Mucosa of stomach (tissue), 1 donor: ENCODE measurements around the gene PLA2G2D.

Experiments
- H3K27me3 ChIP-seq: one replicate; pipeline ENCODE4 v1.7.0; 2013; ENCODE audit warnings: mild to moderate bottlenecking, low read length; ENCODE audit not compliant: control insufficient read depth, insufficient read depth
- H3K36me3 ChIP-seq: one replicate; pipeline ENCODE4 v1.7.0; 2013; ENCODE audit warnings: low read length; ENCODE audit not compliant: control insufficient read depth, insufficient read depth
- H3K4me1 ChIP-seq: one replicate; pipeline ENCODE4 v1.7.0; 2013; ENCODE audit warnings: mild to moderate bottlenecking, low read length; ENCODE audit not compliant: control insufficient read depth, insufficient read depth
- H3K4me3 ChIP-seq: one replicate; pipeline ENCODE4 v1.7.0; 2013; ENCODE audit warnings: low read length
- H3K9ac ChIP-seq: one replicate; pipeline ENCODE4 v1.7.0; 2013; ENCODE audit warnings: mild to moderate bottlenecking, low read length, moderate library complexity
- H3K9me3 ChIP-seq: one replicate; pipeline ENCODE4 v1.7.0; 2013; ENCODE audit warnings: mild to moderate bottlenecking, low read length, moderate library complexity; ENCODE audit not compliant: control insufficient read depth
- donor health status: Pancreatic carcinoma.

Gene PLA2G2D

DNA sequence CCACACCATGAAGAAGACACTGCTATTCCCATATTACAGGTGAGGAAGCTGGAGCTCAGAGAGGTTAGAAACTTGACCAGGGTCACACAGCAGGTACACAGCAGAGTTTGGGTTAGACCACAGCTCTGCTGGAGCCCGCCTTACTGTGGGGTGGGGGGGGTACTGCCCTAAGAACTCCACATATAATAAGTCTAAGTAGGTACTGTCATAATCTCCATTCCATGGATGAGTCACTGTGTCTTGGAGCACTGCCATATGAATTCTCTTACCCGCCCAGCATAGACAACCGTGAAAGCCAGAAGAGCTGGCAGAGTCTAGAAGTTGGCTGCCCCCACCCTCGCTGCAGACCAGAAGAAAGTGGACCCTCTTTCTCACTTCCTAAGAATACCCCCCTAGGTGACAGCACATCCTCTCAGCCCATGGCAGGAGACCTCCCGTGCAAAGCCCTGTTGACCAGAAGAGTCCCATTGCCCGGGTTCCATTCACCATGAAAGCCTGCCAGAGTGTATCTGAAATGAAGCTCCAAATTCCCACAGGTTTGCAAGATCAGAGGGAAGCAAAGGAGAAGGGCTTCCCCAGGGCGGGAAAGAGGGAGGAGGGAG is 5.2 kb upstream of the PLA2G2D start:
- H3K4me1 ChIP-seq: peaks cover 13% of the 10 kb centered on the region
- H3K4me3 ChIP-seq: no peak overlapping the region
- no peaks in the 10 kb centered on the region for H3K9me3 ChIP-seq
- no peak overlapping the region for H3K9ac ChIP-seq
- H3K36me3 ChIP-seq: no peaks in the 10 kb centered on the region
- peaks cover 11% of the 10 kb centered on the region for H3K27me3 ChIP-seq

DNA sequence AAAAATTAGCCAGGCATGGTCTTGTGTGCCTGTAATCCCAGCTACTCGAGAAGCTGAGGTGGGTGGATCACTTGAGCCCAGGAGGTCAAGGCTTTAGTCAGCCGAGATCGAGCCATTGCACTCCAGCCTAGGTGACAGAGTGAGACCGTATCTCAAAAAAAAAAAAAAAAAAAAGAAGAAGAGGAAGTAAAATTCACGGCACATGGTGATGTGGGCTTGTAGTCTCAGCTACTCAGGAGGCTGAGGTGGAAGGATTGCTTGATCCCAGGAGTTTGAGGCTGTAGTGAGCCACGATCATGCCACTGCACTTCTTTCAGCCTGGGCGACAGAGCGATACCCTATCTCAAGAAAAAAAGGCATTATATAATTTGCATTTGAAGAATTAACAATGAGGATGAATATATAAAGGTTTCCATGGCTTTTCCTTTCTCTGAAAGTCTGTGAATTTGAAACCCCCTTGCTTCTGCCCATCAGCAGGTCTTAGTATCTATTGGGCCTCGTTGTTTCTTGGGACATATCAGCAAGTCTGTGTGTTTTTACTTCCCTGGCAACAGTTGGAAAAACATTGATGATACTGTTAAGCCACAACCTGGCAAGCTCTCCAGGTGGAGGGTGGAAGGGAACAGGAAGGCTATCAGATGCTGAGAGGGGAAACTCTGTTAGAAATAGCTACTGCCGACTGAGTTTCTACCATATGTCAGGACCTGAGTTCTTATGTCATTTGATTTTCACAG is 4.6 kb upstream of the PLA2G2D start:
- Histone ChIP-seq H3K9ac (no peak overlapping the region), H3K4me3 (no peak overlapping the region), H3K9me3 (no peaks in the 10 kb centered on the region), H3K27me3 (peaks cover 11% of the 10 kb centered on the region), H3K36me3 (no peaks in the 10 kb centered on the region), H3K4me1 (peaks cover 13% of the 10 kb centered on the region)

DNA sequence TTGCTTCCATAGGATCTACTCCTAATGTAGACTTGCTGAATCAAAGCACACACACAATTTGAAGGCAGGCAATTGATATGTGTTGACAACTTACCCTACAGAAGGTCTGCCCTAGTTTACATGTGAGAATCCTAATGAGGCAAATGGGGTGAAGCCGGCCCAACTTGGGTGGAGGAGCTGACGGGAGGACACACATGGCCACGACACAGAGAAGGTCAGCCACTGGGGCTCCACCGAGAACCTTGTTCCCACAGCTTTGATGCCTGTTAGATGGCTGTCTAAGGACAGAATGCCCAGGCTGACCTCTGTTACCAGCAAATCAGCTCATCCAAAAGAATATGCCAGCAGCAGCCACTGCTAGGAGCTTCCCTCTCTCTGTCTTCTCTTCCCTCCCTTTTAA is 1.5 kb upstream of the PLA2G2D start:
- H3K4me3 ChIP-seq: no peak overlapping the region
- no peak overlapping the region for H3K9ac ChIP-seq
- H3K4me1 ChIP-seq: peaks cover 13% of the 10 kb centered on the region
- H3K27me3 ChIP-seq: peaks cover 8% of the 10 kb centered on the region
- H3K36me3 ChIP-seq: no peaks in the 10 kb centered on the region
- no peaks in the 10 kb centered on the region for H3K9me3 ChIP-seq

DNA sequence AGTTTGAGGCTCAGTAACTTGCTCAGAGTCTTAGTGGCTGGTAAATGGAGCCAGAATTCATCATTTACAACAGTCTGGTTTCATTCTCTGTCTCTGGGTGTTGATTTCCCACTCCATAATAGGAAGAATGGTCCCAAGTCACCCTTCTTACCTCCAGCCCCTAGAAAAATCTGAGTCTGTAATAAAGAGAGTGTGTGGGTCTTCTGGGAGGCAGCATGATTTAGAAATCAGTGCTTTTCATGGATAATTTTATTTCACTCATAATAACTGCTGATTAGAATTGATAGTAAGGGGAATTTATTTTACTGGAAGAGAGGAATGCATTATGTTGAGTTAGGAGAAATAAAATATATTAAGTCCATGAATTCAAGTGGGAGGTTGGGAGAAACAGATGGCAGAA is 2.1 kb downstream of the PLA2G2D start:
- Histone ChIP-seq H3K4me3 (no peak overlapping the region), H3K36me3 (no peaks in the 10 kb centered on the region), H3K9me3 (no peaks in the 10 kb centered on the region), H3K27me3 (peaks cover 12% of the 10 kb centered on the region), H3K4me1 (no peaks in the 10 kb centered on the region), H3K9ac (no peak overlapping the region)

DNA sequence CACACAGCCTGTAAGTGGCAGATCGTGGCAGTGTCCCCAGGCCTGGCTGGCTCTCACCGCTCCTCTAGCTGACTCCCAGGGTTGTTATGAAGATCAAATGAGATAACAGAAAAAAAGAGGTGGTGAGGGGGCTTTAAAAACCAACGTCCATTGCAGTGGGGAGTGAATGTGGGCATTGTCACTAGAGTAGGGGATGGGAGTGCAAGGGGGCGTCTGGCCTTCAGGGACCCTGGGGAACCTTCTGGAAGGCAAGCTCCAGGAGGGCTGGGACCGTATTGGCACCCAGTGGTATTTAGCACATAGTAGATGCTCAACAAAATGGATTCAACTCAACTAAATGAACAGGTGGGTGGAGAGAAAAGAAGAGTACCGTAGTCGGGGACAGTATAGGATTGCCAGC is 3.4 kb downstream of the PLA2G2D start:
- no peaks in the 10 kb centered on the region for H3K9me3 ChIP-seq
- H3K27me3 ChIP-seq: peaks cover 5% of the 10 kb centered on the region
- H3K36me3 ChIP-seq: no peaks in the 10 kb centered on the region
- no peaks in the 10 kb centered on the region for H3K4me1 ChIP-seq
- H3K9ac ChIP-seq: no peak overlapping the region
- H3K4me3 ChIP-seq: no peak overlapping the region

DNA sequence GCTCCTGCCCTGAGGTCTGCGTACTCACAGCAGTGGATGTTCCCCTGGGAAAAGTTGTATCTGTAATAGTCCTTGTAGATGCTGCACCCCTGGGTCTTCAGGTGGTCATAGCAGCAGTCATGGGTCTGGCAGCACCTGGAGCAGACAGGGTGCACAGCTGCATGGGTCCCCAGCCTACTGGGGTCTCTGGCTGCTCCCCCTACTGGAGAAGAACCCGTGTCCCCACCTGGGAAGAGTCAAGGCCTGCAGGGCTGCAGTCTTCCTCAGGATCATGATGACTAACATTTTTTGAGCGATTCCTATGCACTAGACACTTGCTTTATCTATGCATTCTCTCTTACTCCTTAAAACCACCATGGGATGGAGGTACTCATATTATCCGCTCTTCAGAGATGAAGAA is 3.9 kb downstream of the PLA2G2D start:
- H3K27me3 ChIP-seq: peaks cover 5% of the 10 kb centered on the region
- no peaks in the 10 kb centered on the region for H3K4me1 ChIP-seq
- H3K36me3 ChIP-seq: no peaks in the 10 kb centered on the region
- no peak overlapping the region for H3K9ac ChIP-seq
- no peaks in the 10 kb centered on the region for H3K9me3 ChIP-seq
- no peak overlapping the region for H3K4me3 ChIP-seq

DNA sequence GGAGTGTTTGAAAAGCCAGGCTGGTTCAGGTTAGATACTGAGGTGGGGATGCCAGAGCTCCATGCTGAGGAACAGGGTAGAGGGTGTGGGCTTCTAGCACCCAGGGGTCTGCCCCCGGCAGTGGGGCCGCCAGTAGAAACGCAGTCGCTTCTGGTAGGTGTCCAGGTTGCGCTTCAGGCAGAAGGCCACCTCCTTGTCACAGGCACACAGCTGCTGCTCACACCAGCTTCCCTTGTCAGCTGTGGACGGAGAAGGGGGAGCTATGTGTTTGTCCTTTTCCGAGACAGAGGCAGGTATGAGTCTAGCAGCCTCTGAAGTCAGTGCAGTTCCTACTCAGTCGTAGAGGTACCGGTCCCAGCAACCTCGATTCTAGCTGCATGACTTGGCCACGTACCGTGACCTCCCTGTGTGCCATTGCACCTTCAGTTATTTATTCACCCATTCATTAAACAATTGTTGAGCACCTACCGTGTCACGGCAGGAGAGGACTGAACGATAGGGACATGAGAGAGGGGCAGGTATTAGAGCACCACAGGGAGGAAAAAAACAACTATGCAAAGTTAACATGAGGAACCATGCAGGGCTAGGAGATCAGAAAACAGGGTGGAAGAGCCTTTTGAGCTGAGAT is 5.2 kb downstream of the PLA2G2D start:
- peaks cover 5% of the 10 kb centered on the region for H3K4me1 ChIP-seq
- peaks cover 5% of the 10 kb centered on the region for H3K27me3 ChIP-seq
- no peak overlapping the region for H3K4me3 ChIP-seq
- no peaks in the 10 kb centered on the region for H3K36me3 ChIP-seq
- H3K9me3 ChIP-seq: no peaks in the 10 kb centered on the region
- H3K9ac ChIP-seq: no peak overlapping the region

DNA sequence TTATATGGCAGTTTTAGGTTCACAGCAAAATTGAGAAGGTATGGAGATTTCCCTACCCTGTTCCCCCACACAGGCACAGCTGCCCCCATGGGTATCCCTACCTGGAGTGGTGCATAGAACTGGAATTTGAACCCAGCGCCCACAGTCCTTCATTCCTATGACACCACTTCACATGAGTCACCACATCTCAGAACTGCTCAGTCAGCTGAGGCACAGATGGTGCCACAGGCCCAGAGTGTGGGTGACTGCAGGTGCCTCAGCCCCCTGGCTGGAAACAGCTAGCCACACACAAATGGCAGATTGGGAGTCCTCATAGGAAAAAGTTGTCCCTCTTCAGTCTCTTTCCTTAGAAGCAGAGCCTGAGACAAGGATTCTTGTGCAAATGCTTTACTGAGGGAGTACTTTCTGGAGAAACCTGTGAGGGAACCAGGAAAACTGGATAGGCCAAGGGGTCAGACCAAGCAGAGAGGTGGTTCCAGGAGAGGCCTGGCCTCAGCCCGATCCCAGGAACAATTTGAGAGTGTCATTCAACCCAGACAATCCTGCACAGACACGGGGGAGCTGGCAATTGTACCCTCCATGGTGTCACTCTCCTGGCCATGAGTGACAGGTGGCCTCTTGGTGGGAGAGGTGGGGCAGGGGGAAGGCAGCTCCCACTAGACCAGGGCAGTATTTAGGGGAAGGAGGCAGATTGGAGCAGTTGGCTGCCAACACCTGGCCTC is 6.9 kb downstream of the PLA2G2D start:
- Histone ChIP-seq H3K4me1 (peaks cover 5% of the 10 kb centered on the region), H3K36me3 (no peaks in the 10 kb centered on the region), H3K4me3 (no peak overlapping the region), H3K9me3 (no peaks in the 10 kb centered on the region), H3K9ac (no peak overlapping the region), H3K27me3 (peaks cover 5% of the 10 kb centered on the region)

DNA sequence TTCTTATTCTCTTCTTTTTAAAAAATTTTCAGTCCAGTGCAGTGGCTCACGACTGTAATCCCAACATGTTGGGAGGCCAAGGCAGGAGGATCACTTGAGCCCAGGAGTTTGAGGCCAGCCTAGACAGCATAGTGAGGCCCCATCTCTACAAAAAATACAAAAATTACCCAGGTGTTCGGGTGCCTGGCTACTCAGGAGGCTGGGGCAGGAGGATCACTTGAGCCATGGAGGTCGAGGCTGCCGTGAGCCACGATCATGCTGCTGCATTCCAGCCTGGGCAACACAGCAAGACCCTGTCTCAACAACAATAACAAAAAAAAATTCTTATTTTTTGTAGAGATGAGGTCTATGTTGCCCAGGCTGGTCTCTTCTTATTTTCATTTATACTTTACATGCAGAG is 7.9 kb downstream of the PLA2G2D start:
- Histone ChIP-seq H3K9me3 (no peaks in the 10 kb centered on the region), H3K4me1 (peaks cover 5% of the 10 kb centered on the region), H3K9ac (no peak overlapping the region), H3K4me3 (no peak overlapping the region), H3K27me3 (peaks cover 5% of the 10 kb centered on the region), H3K36me3 (no peaks in the 10 kb centered on the region)

DNA sequence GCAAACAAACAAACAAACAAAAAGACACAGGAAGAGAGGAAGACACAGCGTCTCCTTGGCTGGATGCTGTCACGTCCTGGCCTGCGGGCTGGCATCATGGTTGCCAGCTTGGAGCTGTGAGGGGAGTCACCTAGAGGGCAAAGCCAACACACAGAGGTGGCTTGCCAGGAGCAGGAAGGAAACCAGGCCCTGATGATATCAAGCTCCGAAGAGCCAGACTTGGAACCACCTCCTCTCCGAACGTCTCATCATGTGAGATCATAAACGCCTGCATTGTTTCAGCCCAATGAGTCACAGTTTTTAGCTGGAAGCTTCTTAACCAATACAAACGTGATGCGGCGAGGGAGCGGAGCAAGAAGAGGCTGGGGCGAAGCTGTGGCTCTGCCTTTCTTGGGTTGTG is 8.7 kb downstream of the PLA2G2D start:
- Histone ChIP-seq H3K9ac (no peak overlapping the region), H3K27me3 (peaks cover 5% of the 10 kb centered on the region), H3K4me1 (peaks cover 5% of the 10 kb centered on the region), H3K9me3 (no peaks in the 10 kb centered on the region), H3K36me3 (no peaks in the 10 kb centered on the region), H3K4me3 (no peak overlapping the region)

DNA sequence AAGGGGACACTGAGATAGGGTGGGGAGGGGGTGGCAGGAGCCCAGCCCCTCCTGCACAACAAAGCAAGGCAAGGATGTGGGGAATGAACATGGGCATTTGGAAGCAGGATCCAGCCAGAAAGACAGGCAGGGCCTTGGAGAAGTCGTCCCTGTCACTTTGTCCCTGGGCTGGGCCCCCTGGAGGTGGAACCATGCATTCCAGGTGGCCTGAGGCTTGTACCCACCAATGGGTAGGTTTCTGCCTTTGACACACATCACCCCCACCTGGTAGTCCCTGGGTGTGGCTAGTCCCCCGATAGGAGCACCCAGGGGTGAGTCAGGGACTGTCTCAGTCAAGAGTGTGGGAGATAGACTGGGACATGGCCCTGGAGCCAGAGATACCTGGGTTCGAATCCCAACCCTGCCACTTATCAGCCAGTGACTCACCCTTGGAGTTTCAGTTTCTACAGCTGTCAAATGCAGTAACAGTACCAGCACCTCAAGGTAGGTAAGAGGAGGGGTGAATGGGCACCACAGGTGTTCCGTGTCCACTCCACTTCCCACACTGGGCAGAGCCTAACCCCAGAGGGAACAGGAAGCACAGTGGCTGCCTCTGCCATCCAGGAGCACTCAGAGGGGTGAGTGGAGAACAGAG is 10.0 kb downstream of the PLA2G2D start:
- H3K27me3 ChIP-seq: no peaks in the 10 kb centered on the region
- no peak overlapping the region for H3K4me3 ChIP-seq
- no peaks in the 10 kb centered on the region for H3K36me3 ChIP-seq
- H3K9ac ChIP-seq: no peak overlapping the region
- H3K9me3 ChIP-seq: no peaks in the 10 kb centered on the region
- H3K4me1 ChIP-seq: peaks cover 5% of the 10 kb centered on the region
